Large intestine (tissue), 3 donors: ENCODE measurements around the gene PORCN. TPM values are rescaled to one million over a fixed set of nuclear protein-coding genes. Genes with fewer than 3 reads are reported as not detected.
A peak's percentile ranks its signal among the peaks of the same experiment; 100 is the strongest.

ENCODE experiments used
- DNase-seq, 2 donors: peaks; one replicate each; pipeline versions ENCODE4 v3.0.0 to v3.0.0-alpha.2; 2013
- H3K27ac ChIP-seq: one replicate; pipeline ENCODE4 v1.5.1; 2013; ENCODE audit warnings: low read length
- H3K27me3 ChIP-seq: 2 replicates; pipeline ENCODE4 v1.6.1; 2013; ENCODE audit warnings: low read length; ENCODE audit not compliant: control insufficient read depth, insufficient read depth
- H3K36me3 ChIP-seq: 2 replicates; pipeline ENCODE4 v1.6.1; 2013; ENCODE audit warnings: low read length; ENCODE audit not compliant: control insufficient read depth, insufficient read depth
- H3K4me1 ChIP-seq: one replicate; pipeline ENCODE4 v1.6.1; 2013; ENCODE audit warnings: low read length; ENCODE audit not compliant: control insufficient read depth, insufficient read depth
- H3K4me3 ChIP-seq: one replicate; pipeline ENCODE4 v1.5.1; 2013; ENCODE audit warnings: low read length
- H3K9me3 ChIP-seq: one replicate; pipeline ENCODE4 v1.6.1; 2013; ENCODE audit warnings: mild to moderate bottlenecking, low read depth, low read length, moderate library complexity; ENCODE audit not compliant: control insufficient read depth
- WGBS: methylation state at CpG from one replicate; pipeline ENCODE4 v1.1.5; 2013; ENCODE audit warnings: low lambda C conversion rate; ENCODE audit not compliant: insufficient coverage; 5-methylcytosine and 5-hydroxymethylcytosine counted together
- polyA plus RNA-seq: library from polyadenylated mRNA; unstranded; fragments of 120-200 nt; gene quantifications from one replicate; pipeline ENCODE4 v1.2.1, GENCODE V29; 2013

PORCN gene
- polyA plus RNA-seq, 1 donor: 4.5 TPM

DNA sequence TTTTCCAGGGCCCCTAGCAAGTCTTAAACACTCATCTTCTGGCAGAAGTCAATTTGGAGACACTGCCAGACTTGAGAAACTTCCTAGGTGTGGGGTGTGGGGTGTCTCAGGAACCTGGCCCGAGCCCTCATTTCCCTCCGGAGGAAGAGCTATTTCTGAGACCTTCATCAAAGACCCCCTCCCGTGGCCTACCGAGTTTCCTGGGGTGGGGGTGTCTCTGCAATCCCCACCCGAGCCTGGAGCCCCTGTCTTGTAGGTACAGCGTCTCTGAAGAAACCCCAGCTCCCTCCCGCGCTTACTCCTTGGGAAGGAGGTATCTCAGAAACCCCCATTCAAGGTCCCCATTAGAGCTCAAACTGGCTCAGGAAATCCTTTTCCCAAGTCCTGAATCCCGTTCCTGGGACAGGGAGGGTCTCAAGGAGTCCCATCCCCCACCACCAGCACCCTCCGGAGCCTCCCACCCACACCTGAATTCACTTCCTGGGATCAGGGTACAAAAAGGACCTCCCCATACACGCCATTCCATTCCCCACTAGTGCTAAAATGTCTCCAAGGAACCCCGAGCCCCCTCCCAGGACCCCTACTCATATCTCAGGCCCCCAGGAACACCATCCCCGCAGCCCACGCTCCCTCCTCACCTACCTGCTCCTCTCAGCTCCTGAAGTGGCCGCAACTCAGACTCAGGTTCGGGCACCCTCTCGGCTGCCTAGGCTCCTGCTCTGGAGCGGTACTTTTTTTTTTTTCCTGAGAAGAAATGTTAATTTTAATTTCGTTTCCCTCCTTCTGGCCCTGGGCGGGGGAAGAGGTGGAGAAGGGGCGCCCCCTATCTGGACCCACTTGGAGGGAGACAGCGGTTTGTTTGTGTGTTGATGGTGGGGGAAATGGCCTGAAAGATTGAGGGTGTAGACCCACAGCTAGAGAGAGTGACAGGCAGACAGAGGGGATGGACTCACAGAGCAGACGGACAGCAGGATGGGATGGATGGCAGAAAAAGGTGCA, 39.8 kb upstream of the PORCN start:
- Histone ChIP-seq H3K27ac (peak overlapping the region; percentile 52), H3K4me1 (peaks cover 16% of the 10 kb centered on the region), H3K27me3 (no peaks in the 10 kb centered on the region), H3K4me3 (peak overlapping the region; percentile 55), H3K36me3 (no peaks in the 10 kb centered on the region), H3K9me3 (no peaks in the 10 kb centered on the region)
- no CpG with 5 or more reads among the region's 23 CpGs for WGBS
- DNase-seq: peak in 1 of 2 donors; percentile 40

DNA sequence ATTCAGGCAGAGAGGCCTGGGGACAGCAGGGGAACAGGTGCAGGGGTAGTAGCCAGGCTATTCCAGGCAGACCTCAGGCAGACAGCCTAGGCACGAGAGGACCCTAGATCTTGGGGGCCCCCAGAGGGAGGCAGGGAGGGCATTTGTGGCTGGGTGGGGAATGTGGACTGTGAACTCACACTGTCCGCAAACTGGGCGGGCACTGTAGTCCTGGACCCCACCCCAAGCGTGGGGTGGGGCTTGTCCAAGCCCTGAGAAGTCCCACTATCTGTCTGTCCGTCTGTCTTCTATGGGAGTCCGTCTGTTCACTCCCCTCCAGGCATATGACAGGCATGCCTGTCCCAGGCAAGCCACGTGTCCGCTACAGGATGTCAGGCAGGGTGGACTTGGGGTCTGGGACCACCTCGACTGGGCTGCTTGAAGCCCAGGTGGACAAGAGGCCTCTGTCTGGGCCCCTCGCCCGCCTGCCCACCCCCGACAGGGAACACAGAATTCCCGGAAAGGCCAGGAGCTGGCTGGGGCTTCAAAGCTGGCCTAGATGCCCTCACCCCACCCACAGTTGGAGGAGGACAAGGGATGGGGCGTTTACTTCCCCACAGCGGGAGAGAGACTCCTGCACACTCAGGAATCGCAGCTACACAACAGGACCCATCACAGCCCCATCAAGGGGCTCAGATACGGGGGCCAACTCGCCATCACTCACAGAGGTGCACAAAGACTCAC, 38.5 kb upstream of the PORCN start, which contains the start of gene SLC38A5:
SLC38A5 (minus strand) TSS at position 151 of the 723 bp plus-strand sequence. CDS start 2,336 bp downstream, outside the sequence.
- H3K27me3 ChIP-seq: no peaks in the 10 kb centered on the region
- no CpG with 5 or more reads among the region's 18 CpGs for WGBS
- H3K36me3 ChIP-seq: no peaks in the 10 kb centered on the region
- H3K27ac ChIP-seq: peak within 1 kb of the TSS; percentile 52
- DNase-seq: peak; percentile 60 to 77
- no peaks in the 10 kb centered on the region for H3K9me3 ChIP-seq
- H3K4me3 ChIP-seq: peak within 1 kb of the TSS; percentile 55
- H3K4me1 ChIP-seq: peaks cover 19% of the 10 kb centered on the region

DNA sequence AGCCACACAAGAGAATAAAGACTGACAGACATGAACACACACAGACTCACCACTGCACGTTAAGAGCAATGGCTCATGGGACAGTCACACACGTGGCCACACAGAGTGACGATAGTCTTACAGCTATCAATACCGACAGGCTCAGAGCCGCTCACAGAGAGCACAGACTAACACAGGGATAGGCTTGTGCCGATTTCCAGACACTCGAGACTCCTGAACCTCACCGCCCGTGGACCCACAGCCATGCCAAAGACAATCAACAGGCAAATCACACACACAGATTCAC, 38.0 kb upstream of the PORCN start:
- no peak for DNase-seq
- Histone ChIP-seq H3K9me3 (no peaks in the 10 kb centered on the region), H3K4me3 (no peak overlapping the region), H3K4me1 (peaks cover 19% of the 10 kb centered on the region), H3K27me3 (no peaks in the 10 kb centered on the region), H3K36me3 (no peaks in the 10 kb centered on the region), H3K27ac (no peak overlapping the region)
- WGBS: no CpG with 5 or more reads among the region's 9 CpGs

DNA sequence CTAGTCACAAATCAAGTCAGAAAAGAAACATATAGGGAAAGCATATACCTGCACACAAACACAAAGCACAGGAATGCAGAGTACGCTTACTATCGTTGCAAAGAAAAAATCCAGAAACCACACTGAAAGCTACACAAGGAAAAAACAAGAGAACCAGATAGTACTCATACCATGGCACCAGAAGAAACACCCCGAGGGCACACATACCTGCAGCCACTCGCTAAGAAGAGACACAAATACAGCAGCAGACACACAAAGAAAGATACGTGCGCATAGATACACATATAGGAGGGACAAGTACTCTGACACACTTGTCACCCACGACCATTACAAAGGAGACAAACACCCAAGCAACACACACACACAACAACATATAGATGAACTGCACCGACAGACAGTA, 37.3 kb upstream of the PORCN start:
- Histone ChIP-seq H3K4me3 (no peak overlapping the region), H3K27me3 (no peaks in the 10 kb centered on the region), H3K27ac (no peak overlapping the region), H3K4me1 (peaks cover 19% of the 10 kb centered on the region), H3K36me3 (no peaks in the 10 kb centered on the region), H3K9me3 (no peaks in the 10 kb centered on the region)
- no peak for DNase-seq
- WGBS: no CpG with 5 or more reads among the region's 8 CpGs

- Histone ChIP-seq H3K27ac (no peak overlapping the region), H3K4me1 (peaks cover 19% of the 10 kb centered on the region), H3K4me3 (no peak overlapping the region), H3K9me3 (no peaks in the 10 kb centered on the region), H3K27me3 (no peaks in the 10 kb centered on the region), H3K36me3 (no peaks in the 10 kb centered on the region)
- no CpG with 5 or more reads among the region's 9 CpGs for WGBS
- DNase-seq: no peak
Measured at GRCh38 chrX:48472225-48472624, 36.6 kb upstream of the PORCN start.

DNA sequence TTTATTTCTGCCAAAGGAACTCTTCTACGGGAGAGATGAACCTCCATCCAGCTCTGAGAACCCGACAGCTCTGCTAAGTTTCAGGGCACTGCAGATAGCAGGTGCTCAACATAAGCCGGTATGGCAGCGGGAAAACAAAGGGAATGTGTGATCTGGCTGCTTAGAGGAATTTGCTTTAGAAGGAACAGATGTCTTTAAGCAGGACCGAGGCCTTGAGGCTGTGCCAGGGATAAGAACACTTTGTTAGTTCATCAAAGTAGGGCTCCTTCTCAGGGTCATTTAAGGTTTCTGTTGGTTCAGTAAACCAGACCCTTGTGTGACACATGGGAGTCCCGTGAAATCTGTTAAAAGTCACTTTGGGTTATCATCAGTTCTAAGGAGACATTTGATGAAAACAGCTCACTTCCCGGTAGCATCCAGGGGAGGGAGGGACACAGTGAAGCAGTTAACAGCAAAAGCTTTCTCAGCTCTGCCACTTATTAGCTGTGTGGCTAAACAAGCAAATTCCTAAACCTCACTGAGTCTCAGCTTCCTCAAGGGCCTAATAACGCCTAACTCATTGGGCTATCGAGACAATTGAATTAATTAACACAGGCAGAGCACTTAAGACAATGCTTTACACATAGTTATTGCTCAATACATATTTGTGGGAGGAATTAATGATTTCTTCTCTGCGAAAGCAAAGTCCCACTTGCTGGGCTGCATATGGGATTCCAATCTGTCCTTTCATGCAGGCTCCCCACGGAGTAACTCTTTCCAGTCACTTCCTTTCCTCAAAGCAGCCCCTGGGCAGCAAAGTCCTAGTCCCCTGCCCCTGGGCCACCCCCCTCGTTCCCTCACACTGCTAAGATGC, 35.7 kb upstream of the PORCN start:
- H3K4me1 ChIP-seq: peaks cover 15% of the 10 kb centered on the region
- H3K36me3 ChIP-seq: no peaks in the 10 kb centered on the region
- no peak overlapping the region for H3K4me3 ChIP-seq
- DNase-seq: no peak
- no peak overlapping the region for H3K27ac ChIP-seq
- H3K27me3 ChIP-seq: no peaks in the 10 kb centered on the region
- no peaks in the 10 kb centered on the region for H3K9me3 ChIP-seq
- no CpG with 5 or more reads among the region's 12 CpGs for WGBS

- no peak overlapping the region for H3K27ac ChIP-seq
- H3K36me3 ChIP-seq: no peaks in the 10 kb centered on the region
- H3K27me3 ChIP-seq: no peaks in the 10 kb centered on the region
- peaks cover 15% of the 10 kb centered on the region for H3K4me1 ChIP-seq
- WGBS: no CpG with 5 or more reads among the region's 9 CpGs
- DNase-seq: no peak
- no peak overlapping the region for H3K4me3 ChIP-seq
- no peaks in the 10 kb centered on the region for H3K9me3 ChIP-seq
Measured at GRCh38 chrX:48473704-48473990, 35.1 kb upstream of the PORCN start.

GRCh38 chrX:48474127-48474526, 34.7 kb upstream of the PORCN start:
- Histone ChIP-seq H3K9me3 (no peaks in the 10 kb centered on the region), H3K4me3 (no peak overlapping the region), H3K27ac (no peak overlapping the region), H3K4me1 (peaks cover 15% of the 10 kb centered on the region), H3K27me3 (no peaks in the 10 kb centered on the region), H3K36me3 (no peaks in the 10 kb centered on the region)
- WGBS: no CpG with 5 or more reads among the region's 10 CpGs
- no peak for DNase-seq

- Histone ChIP-seq H3K4me3 (no peak overlapping the region), H3K36me3 (no peaks in the 10 kb centered on the region), H3K9me3 (no peaks in the 10 kb centered on the region), H3K27ac (no peak overlapping the region), H3K4me1 (peaks cover 11% of the 10 kb centered on the region), H3K27me3 (no peaks in the 10 kb centered on the region)
- WGBS: no CpG with 5 or more reads among the region's 6 CpGs
- no peak for DNase-seq
Measured at GRCh38 chrX:48474581-48474980, 34.2 kb upstream of the PORCN start.

GRCh38 chrX:48475296-48475695, 33.5 kb upstream of the PORCN start:
- no peaks in the 10 kb centered on the region for H3K36me3 ChIP-seq
- DNase-seq: no peak
- no peaks in the 10 kb centered on the region for H3K9me3 ChIP-seq
- peaks cover 5% of the 10 kb centered on the region for H3K4me1 ChIP-seq
- H3K27ac ChIP-seq: peak overlapping the region; percentile 54
- H3K4me3 ChIP-seq: peak overlapping the region; percentile 78
- H3K27me3 ChIP-seq: no peaks in the 10 kb centered on the region
- WGBS: no CpG with 5 or more reads among the region's 5 CpGs
